Mucosa of descending colon (tissue), 3 donors: Measurements from ENCODE around the gene RNU6-1. TPM values are rescaled to one million over a fixed set of nuclear protein-coding genes. Genes with fewer than 3 reads are reported as not detected.

Experiments used
- total RNA-seq, 3 donors: library from RNA; stranded (reverse); fragmentation: NEBNext Ultra II Directional in 2 of 3; extraction: Animal tissue kit (Norgen Biotek cat#: 25700) in 2 of 3; gene quantifications; one replicate each; pipeline versions ENCODE4 v1.2.1 to v1.2.4, GENCODE V29; 2021 to 2023
- donor health status: DM: no; HTN: no; CAD: no; lungs with moderate emphysema.
- donor health status: DM: no; HTN: no; CAD: no.
- donor health status: DM: no; HTN: yes; CAD: no.

Gene RNU6-1
- total RNA-seq, 3 donors from 2014 or later, result not detected

Other genes starting within 250 kb of the RNU6-1 start
- under 1 TPM; 0.34 to 0.63 (median 0.58) TPM for gene SKOR1, start 14.5 kb downstream of the RNU6-1 start, total RNA-seq
- gene PIAS1, start 214.3 kb upstream of the RNU6-1 start, total RNA-seq, result 10 to 100 TPM; 35.4 to 59.3 (median 37.7) TPM